ENCODE results near the gene CTCFL. TPM values are rescaled to one million over a fixed set of nuclear protein-coding genes. Genes with fewer than 3 reads are reported as not detected.

CTCFL gene
- total and polyA plus RNA-seq, 2 of the 13 experiments (the other 11 are each of a cell fraction or from before 2014, with no cell fraction given) = 0.04 TPM; not detected in 1

GRCh38 chr20:57546956-57547649, 22.2 kb upstream of the CTCFL start (continued):
- TF ChIP-seq ESRRA (CRISPR knock-in tag; IDR thresholded peaks at IDR 0.05; ENCODE audit: low read depth) (no peak), EP300 (IDR thresholded peaks at IDR 0.05; ENCODE audit: low read depth in 2 of 2, low read length in 2 of 2) (peak in 1 of 2 experiments; percentile 98; a peak in 2 of 4 replicates), EP300 (CRISPR knock-in tag; IDR thresholded peaks at IDR 0.05; ENCODE audit: borderline replicate concordance) (peak; percentile 83; the same call in 1 of the 2 replicates), MEF2D (CRISPR knock-in tag; IDR thresholded peaks at IDR 0.05) (peak; percentile 52; the same call in 1 of the 2 replicates), CREM (IDR thresholded peaks at IDR 0.05) (peak; percentile 37; the same call in 1 of the 2 replicates), CREM (CRISPR knock-in tag; IDR thresholded peaks at IDR 0.05) (no peak), ZNF138 (CRISPR knock-in tag; IDR thresholded peaks at IDR 0.05; ENCODE audit: low read depth) (no peak), RARA (CRISPR knock-in tag; IDR thresholded peaks at IDR 0.05) (peak; percentile 99), ZNF160 (CRISPR knock-in tag; IDR thresholded peaks at IDR 0.05) (0 out of 2 replicates have a peak, but pooled peaks have one; percentile 60), ZNF790 (CRISPR knock-in tag; IDR thresholded peaks at IDR 0.05; ENCODE audit: borderline replicate concordance) (no peak), SNAPC5 (CRISPR knock-in tag; IDR thresholded peaks at IDR 0.05; ENCODE audit: borderline replicate concordance) (no peak), ARID4A (CRISPR knock-in tag; IDR thresholded peaks at IDR 0.05; ENCODE audit: borderline replicate concordance) (0 out of 2 replicates have a peak, but pooled peaks have one; percentile 13), GATA4 (IDR thresholded peaks at IDR 0.05; ENCODE audit: borderline replicate concordance, low read depth) (peak; percentile 60; the same call in 1 of the 2 replicates), GTF2F1 (IDR thresholded peaks at IDR 0.05; ENCODE audit: low read length) (no peak), ZNF317 (CRISPR knock-in tag; IDR thresholded peaks at IDR 0.05) (no peak), SNAPC4 (CRISPR knock-in tag; IDR thresholded peaks at IDR 0.05) (no peak)
